ENCODE results near the gene CTF1.

- TF ChIP-seq CTCF (IDR thresholded peaks at IDR 0.05), result no peak
- TF ChIP-seq POLR2A (IDR thresholded peaks at IDR 0.05), result no peak
Measured at GRCh38 chr16:30947541-30947858, 51.1 kb downstream of the CTF1 start.

Data from lower leg skin (tissue), 3 donors.